HG02763 (cell line): ENCODE results near the gene SYT3.

Source experiments
- ATAC-seq: cut with Tn5 transposase; IDR thresholded peaks from one replicate; pipeline ENCODE4 v1.9.1; 2021; ENCODE audit warnings: mild to moderate bottlenecking, moderate library complexity; ENCODE audit not compliant: unreplicated experiment

Gene SYT3

GRCh38 chr19:50639121-50640112 lies at the start of gene SYT3:
SYT3 (minus strand) TSS chr19:50639881; CDS start chr19:50637411, 2,470 bp downstream.
- ATAC-seq = no peak

GRCh38 chr19:50688766-50689165 lies 49.1 kb upstream of the SYT3 start:
- ATAC-seq = no peak

- ATAC-seq = no peak
Observed at GRCh38 chr19:50686310-50687032, 46.8 kb upstream of the SYT3 start.

GRCh38 chr19:50679177-50680125 lies 39.8 kb upstream of the SYT3 start:
- ATAC-seq = peak; percentile 65

GRCh38 chr19:50678323-50678722 lies 38.6 kb upstream of the SYT3 start:
- no peak for ATAC-seq

- no peak for ATAC-seq
Observed at GRCh38 chr19:50677636-50678035, 38.0 kb upstream of the SYT3 start.

- ATAC-seq = no peak
Observed at GRCh38 chr19:50676625-50677197, 37.0 kb upstream of the SYT3 start.

GRCh38 chr19:50673118-50673517 lies 33.4 kb upstream of the SYT3 start:
- ATAC-seq = no peak

- ATAC-seq = no peak
Observed at GRCh38 chr19:50670102-50670380, 30.4 kb upstream of the SYT3 start.

GRCh38 chr19:50669302-50670101 lies 29.8 kb upstream of the SYT3 start:
- ATAC-seq = no peak

GRCh38 chr19:50668879-50669278 lies 29.2 kb upstream of the SYT3 start:
- ATAC-seq = no peak

GRCh38 chr19:50668416-50668815 lies 28.7 kb upstream of the SYT3 start:
- ATAC-seq = no peak

- no peak for ATAC-seq
Observed at GRCh38 chr19:50667759-50668231, 28.1 kb upstream of the SYT3 start.

GRCh38 chr19:50667177-50667758 lies 27.6 kb upstream of the SYT3 start:
- ATAC-seq = no peak

GRCh38 chr19:50666346-50667176 lies 26.9 kb upstream of the SYT3 start:
- no peak for ATAC-seq

- no peak for ATAC-seq
Observed at GRCh38 chr19:50664204-50664603, 24.5 kb upstream of the SYT3 start.

GRCh38 chr19:50663482-50663790 lies 23.8 kb upstream of the SYT3 start:
- no peak for ATAC-seq

- ATAC-seq = no peak
Observed at GRCh38 chr19:50662651-50663481, 23.2 kb upstream of the SYT3 start.
